ENCODE data around the gene MEIS2.

Gene MEIS2

DNA sequence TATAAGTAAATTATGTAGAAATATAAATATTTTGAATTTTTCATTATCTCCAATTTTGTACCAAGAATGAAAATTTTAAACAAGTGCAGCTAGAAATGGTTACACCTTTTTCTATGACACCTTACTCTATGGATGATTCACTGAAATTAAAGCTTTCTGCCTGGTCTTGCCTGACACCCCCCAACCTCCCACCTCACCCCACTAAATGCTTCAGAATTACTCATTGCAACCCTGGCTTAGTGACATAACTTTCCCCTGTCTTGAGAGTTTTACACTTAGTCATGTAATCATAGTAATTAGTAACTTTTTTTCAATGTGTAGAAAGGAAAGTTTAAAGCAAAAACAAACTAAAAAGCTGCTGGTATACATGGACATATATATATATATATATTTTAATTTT lies 42.0 kb upstream of the MEIS2 start:
- H4K20me1 ChIP-seq (ENCODE audit: insufficient read depth): no peaks in the 10 kb centered on the region
- H3K79me2 ChIP-seq (ENCODE audit: insufficient read depth, low read depth): no peaks in the 10 kb centered on the region
- H3K9ac ChIP-seq: no peak overlapping the region
- H3K27ac ChIP-seq: no peak overlapping the region
- H3K27me3 ChIP-seq (ENCODE audit: insufficient read depth, low read depth): no peaks in the 10 kb centered on the region
- no peak overlapping the region for H3K4me3 ChIP-seq (IDR thresholded peaks at IDR 0.05; ENCODE audit: insufficient read depth, low read depth, low read length)
- no peaks in the 10 kb centered on the region for H3K36me3 ChIP-seq (ENCODE audit: insufficient read depth)
- H3K4me2 ChIP-seq: no peak overlapping the region
- no peak for TF ChIP-seq CTCF (conservative IDR thresholded peaks at IDR 0.05; ENCODE audit: low read depth, low read length)
- peaks cover 7% of the 10 kb centered on the region for H3K4me1 ChIP-seq (ENCODE audit: low read depth, poor library complexity, severe bottlenecking)
- H2AFZ ChIP-seq (ENCODE audit: low read depth): no peak overlapping the region

GRCh38 chr15:37140531-37141058 lies 40.2 kb upstream of the MEIS2 start:
- Histone ChIP-seq H3K4me3 (IDR thresholded peaks at IDR 0.05; ENCODE audit: insufficient read depth, low read depth, low read length) (no peak overlapping the region), H3K4me2 (no peak overlapping the region), H3K27me3 (ENCODE audit: insufficient read depth, low read depth) (no peaks in the 10 kb centered on the region), H2AFZ (ENCODE audit: low read depth) (no peak overlapping the region), H3K27ac (no peak overlapping the region), H4K20me1 (ENCODE audit: insufficient read depth) (no peaks in the 10 kb centered on the region), H3K9ac (no peak overlapping the region), H3K4me1 (ENCODE audit: low read depth, poor library complexity, severe bottlenecking) (peaks cover 7% of the 10 kb centered on the region), H3K79me2 (ENCODE audit: insufficient read depth, low read depth) (no peaks in the 10 kb centered on the region), H3K36me3 (ENCODE audit: insufficient read depth) (no peaks in the 10 kb centered on the region)
- no peak for TF ChIP-seq CTCF (conservative IDR thresholded peaks at IDR 0.05; ENCODE audit: low read depth, low read length)

GRCh38 chr15:37138591-37139215 lies 38.4 kb upstream of the MEIS2 start:
- no peaks in the 10 kb centered on the region for H3K79me2 ChIP-seq (ENCODE audit: insufficient read depth, low read depth)
- no peaks in the 10 kb centered on the region for H3K27me3 ChIP-seq (ENCODE audit: insufficient read depth, low read depth)
- no peaks in the 10 kb centered on the region for H3K36me3 ChIP-seq (ENCODE audit: insufficient read depth)
- TF ChIP-seq CTCF (conservative IDR thresholded peaks at IDR 0.05; ENCODE audit: low read depth, low read length): no peak
- H2AFZ ChIP-seq (ENCODE audit: low read depth): no peak overlapping the region
- no peak overlapping the region for H3K4me3 ChIP-seq (IDR thresholded peaks at IDR 0.05; ENCODE audit: insufficient read depth, low read depth, low read length)
- peak overlapping the region; percentile 26; the same call in 1 of the 2 replicates for H3K4me2 ChIP-seq
- H3K9ac ChIP-seq: no peak overlapping the region
- H3K4me1 ChIP-seq (ENCODE audit: low read depth, poor library complexity, severe bottlenecking): peaks cover 21% of the 10 kb centered on the region
- H4K20me1 ChIP-seq (ENCODE audit: insufficient read depth): no peaks in the 10 kb centered on the region
- no peak overlapping the region for H3K27ac ChIP-seq

GRCh38 chr15:37137221-37137620 lies 36.9 kb upstream of the MEIS2 start:
- H3K79me2 ChIP-seq (ENCODE audit: insufficient read depth, low read depth): no peaks in the 10 kb centered on the region
- H3K4me2 ChIP-seq: no peak overlapping the region
- H3K4me1 ChIP-seq (ENCODE audit: low read depth, poor library complexity, severe bottlenecking): peaks cover 25% of the 10 kb centered on the region
- no peak overlapping the region for H2AFZ ChIP-seq (ENCODE audit: low read depth)
- no peaks in the 10 kb centered on the region for H3K36me3 ChIP-seq (ENCODE audit: insufficient read depth)
- no peak overlapping the region for H3K27ac ChIP-seq
- no peak for TF ChIP-seq CTCF (conservative IDR thresholded peaks at IDR 0.05; ENCODE audit: low read depth, low read length)
- H3K9ac ChIP-seq: no peak overlapping the region
- H4K20me1 ChIP-seq (ENCODE audit: insufficient read depth): no peaks in the 10 kb centered on the region
- H3K4me3 ChIP-seq (IDR thresholded peaks at IDR 0.05; ENCODE audit: insufficient read depth, low read depth, low read length): no peak overlapping the region
- no peaks in the 10 kb centered on the region for H3K27me3 ChIP-seq (ENCODE audit: insufficient read depth, low read depth)

All from KMS-11 (cell line).